ENCODE data around the gene TOB2.

The TOB2 gene

GRCh38 chr22:41415554-41415953 is 31.0 kb downstream of the TOB2 start:
- Histone ChIP-seq H3K36me3 (ENCODE audit: insufficient read depth, low read length) (peaks cover 7% of the 10 kb centered on the region; the same call in 1 of the 2 replicates), H3K79me2 (ENCODE audit: insufficient read depth, low read length) (peaks cover 5% of the 10 kb centered on the region; the same call in 1 of the 2 replicates), H3K9ac (ENCODE audit: low read length) (peak overlapping the region; percentile 87; the same call in 1 of the 2 replicates), H3K9me3 (ENCODE audit: low read length) (no peaks in the 10 kb centered on the region), H3K27me3 (ENCODE audit: insufficient read depth, low read length) (no peaks in the 10 kb centered on the region), H3K4me3 (ENCODE audit: low read depth, low read length, poor library complexity, severe bottlenecking) (peak overlapping the region; percentile 85), H3K27ac (ENCODE audit: low read depth, low read length, poor library complexity, severe bottlenecking) (peak overlapping the region; percentile 82), H4K20me1 (ENCODE audit: insufficient read depth, low read length) (no peaks in the 10 kb centered on the region), H3K4me2 (ENCODE audit: low read length) (peak overlapping the region; percentile 79), H2AFZ (ENCODE audit: low read length) (no peak overlapping the region), H3F3A (ENCODE audit: insufficient read depth, low read length) (no peaks in the 10 kb centered on the region), H3K4me1 (ENCODE audit: insufficient read depth, low read length, severe bottlenecking) (peaks cover 37% of the 10 kb centered on the region), H3K9me2 (ENCODE audit: low read depth, low read length) (no peaks in the 10 kb centered on the region)
- TF ChIP-seq EZH2 (IDR thresholded peaks at IDR 0.05; ENCODE audit: borderline replicate concordance, low read length) (no peak), CTCF (IDR thresholded peaks at IDR 0.05; ENCODE audit: low read length) (no peak)

GRCh38 chr22:41411021-41411851 is 35.4 kb downstream of the TOB2 start:
- Histone ChIP-seq H3K27ac (ENCODE audit: low read depth, low read length, poor library complexity, severe bottlenecking) (peak overlapping the region; percentile 53), H3K9me2 (ENCODE audit: low read depth, low read length) (no peaks in the 10 kb centered on the region)

GRCh38 chr22:41410311-41410751 is 36.3 kb downstream of the TOB2 start:
- Histone ChIP-seq H3K4me3 (ENCODE audit: low read depth, low read length, poor library complexity, severe bottlenecking) (no peak overlapping the region), H3K4me1 (ENCODE audit: insufficient read depth, low read length, severe bottlenecking) (peaks cover 45% of the 10 kb centered on the region), H3K9me2 (ENCODE audit: low read depth, low read length) (no peaks in the 10 kb centered on the region), H2AFZ (ENCODE audit: low read length) (no peak overlapping the region), H3K79me2 (ENCODE audit: insufficient read depth, low read length) (peaks cover 2% of the 10 kb centered on the region; the same call in 1 of the 2 replicates), H3K36me3 (ENCODE audit: insufficient read depth, low read length) (peaks cover 1% of the 10 kb centered on the region; the same call in 1 of the 2 replicates), H3K27ac (ENCODE audit: low read depth, low read length, poor library complexity, severe bottlenecking) (peak overlapping the region; percentile 53), H3K9me3 (ENCODE audit: low read length) (no peaks in the 10 kb centered on the region), H3F3A (ENCODE audit: insufficient read depth, low read length) (no peaks in the 10 kb centered on the region), H3K9ac (ENCODE audit: low read length) (no peak overlapping the region), H3K4me2 (ENCODE audit: low read length) (no peak overlapping the region), H3K27me3 (ENCODE audit: insufficient read depth, low read length) (no peaks in the 10 kb centered on the region), H4K20me1 (ENCODE audit: insufficient read depth, low read length) (no peaks in the 10 kb centered on the region)
- TF ChIP-seq EZH2 (IDR thresholded peaks at IDR 0.05; ENCODE audit: borderline replicate concordance, low read length) (no peak), CTCF (IDR thresholded peaks at IDR 0.05; ENCODE audit: low read length) (no peak)

More at GRCh38 chr22:41411021-41411851, 35.4 kb downstream of the TOB2 start:
- Histone ChIP-seq H3K27me3 (ENCODE audit: insufficient read depth, low read length) (no peaks in the 10 kb centered on the region), H3F3A (ENCODE audit: insufficient read depth, low read length) (no peaks in the 10 kb centered on the region), H3K4me3 (ENCODE audit: low read depth, low read length, poor library complexity, severe bottlenecking) (no peak overlapping the region), H3K79me2 (ENCODE audit: insufficient read depth, low read length) (peaks cover 5% of the 10 kb centered on the region; the same call in 1 of the 2 replicates), H4K20me1 (ENCODE audit: insufficient read depth, low read length) (no peaks in the 10 kb centered on the region), H3K9ac (ENCODE audit: low read length) (peak overlapping the region; percentile 6; the same call in 1 of the 2 replicates), H3K36me3 (ENCODE audit: insufficient read depth, low read length) (peaks cover 7% of the 10 kb centered on the region; the same call in 1 of the 2 replicates), H2AFZ (ENCODE audit: low read length) (no peak overlapping the region), H3K4me2 (ENCODE audit: low read length) (peak overlapping the region; percentile 19; the same call in 1 of the 2 replicates), H3K9me3 (ENCODE audit: low read length) (no peaks in the 10 kb centered on the region), H3K4me1 (ENCODE audit: insufficient read depth, low read length, severe bottlenecking) (peaks cover 50% of the 10 kb centered on the region)
- TF ChIP-seq CTCF (IDR thresholded peaks at IDR 0.05; ENCODE audit: low read length) = no peak
- TF ChIP-seq EZH2 (IDR thresholded peaks at IDR 0.05; ENCODE audit: borderline replicate concordance, low read length) = no peak

Data from OCI-LY1 (cell line).